IPS-11a (cell line): Measurements from ENCODE around the gene RIMOC1.
A peak's percentile ranks its signal among the peaks of the same experiment; 100 is the strongest.

ENCODE experiments used
- H3K4me3 ChIP-seq: one replicate; pipeline ENCODE4 v1.5.1; 2013; ENCODE audit warnings: low read depth, low read length, control low read depth

RIMOC1 gene, protein sequence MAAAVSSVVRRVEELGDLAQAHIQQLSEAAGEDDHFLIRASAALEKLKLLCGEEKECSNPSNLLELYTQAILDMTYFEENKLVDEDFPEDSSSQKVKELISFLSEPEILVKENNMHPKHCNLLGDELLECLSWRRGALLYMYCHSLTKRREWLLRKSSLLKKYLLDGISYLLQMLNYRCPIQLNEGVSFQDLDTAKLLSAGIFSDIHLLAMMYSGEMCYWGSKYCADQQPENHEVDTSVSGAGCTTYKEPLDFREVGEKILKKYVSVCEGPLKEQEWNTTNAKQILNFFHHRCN

DNA sequence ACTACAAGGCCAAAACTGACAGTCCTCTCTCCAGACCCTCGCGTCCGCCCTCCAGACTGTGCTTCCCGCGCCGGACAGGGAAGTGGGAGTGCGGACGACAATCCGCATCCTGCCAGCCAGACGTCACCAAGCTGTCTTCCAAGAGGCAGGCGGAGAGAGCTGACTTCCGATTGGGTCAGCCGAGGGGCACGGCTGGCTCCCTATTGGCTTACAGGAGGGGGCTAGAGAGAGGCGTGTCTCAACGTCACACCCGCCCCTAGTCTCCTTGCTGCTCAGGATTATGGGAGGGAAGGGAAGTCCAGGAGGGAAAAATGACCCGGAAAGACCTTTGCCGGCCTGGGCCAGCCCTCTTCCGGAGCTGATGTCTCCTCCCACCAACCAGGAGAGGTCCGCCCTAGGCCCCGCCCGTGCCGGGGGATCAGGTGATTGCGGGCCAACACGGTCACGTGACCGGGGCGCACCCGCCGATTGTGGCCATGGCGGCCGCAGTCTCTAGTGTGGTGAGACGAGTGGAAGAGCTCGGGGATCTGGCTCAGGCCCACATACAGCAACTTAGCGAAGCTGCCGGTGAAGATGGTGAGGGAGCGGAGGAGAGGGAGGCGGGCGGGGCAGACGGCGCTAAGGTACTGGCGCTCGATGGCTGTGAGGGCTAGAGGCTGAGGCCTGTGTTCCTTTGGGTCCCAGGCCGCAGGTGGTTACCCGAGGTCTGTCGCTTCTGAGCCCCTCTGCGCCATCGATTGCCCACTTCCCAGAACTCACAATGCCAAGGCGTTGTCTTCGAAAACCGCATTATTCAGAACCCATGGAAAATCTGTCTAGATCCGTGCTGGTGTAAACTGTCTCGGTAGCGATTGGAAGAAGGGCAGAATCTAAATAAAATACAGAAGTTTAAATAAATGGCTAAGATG is at the start of gene RIMOC1:
Gene RIMOC1 (plus strand): TSS at position 453 of the 908 bp plus-strand sequence. CDS start 24 bp downstream, at position 477.
- peak within 1 kb of the TSS; percentile 98 for H3K4me3 ChIP-seq

DNA sequence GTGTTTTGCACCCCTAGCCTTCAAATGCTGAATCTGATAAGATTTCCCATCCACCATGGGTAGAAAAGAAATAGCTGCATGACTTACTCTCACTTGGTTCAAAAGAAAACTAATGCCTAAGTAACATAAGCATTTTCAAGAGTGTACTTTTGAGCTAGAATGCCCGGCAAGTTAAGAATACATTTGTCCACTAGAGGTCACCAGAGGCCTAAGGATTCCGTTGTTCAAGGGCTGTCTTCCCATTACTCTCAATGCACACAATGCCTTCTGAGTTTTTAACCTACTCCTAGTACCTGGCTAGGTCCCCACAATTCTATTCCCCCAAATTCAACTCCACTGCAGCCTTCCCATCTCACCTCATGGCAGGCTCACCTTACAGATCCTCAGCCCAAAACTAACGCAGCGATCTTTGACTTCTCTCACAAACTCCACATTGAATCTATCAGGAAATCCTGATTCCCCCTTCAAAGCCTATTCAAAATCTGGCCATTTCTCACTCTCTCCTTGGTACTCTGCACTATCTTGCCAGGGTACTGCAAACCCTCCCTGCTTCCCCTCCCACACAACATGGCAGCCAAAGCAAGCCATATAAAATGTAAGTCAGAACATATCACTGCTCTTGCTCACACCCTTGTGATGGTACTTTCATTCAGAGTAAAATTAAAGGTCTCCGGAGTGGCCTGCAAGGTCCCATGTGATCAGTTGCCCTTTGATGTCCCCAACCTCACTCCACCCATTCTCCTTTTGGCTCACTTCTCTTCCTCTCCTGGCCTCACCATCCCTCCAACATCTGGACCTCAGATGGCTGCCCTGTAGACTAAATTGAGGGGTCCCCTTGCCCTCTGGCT is 47.3 kb upstream of the RIMOC1 start:
- H3K4me3 ChIP-seq: no peak overlapping the region

DNA sequence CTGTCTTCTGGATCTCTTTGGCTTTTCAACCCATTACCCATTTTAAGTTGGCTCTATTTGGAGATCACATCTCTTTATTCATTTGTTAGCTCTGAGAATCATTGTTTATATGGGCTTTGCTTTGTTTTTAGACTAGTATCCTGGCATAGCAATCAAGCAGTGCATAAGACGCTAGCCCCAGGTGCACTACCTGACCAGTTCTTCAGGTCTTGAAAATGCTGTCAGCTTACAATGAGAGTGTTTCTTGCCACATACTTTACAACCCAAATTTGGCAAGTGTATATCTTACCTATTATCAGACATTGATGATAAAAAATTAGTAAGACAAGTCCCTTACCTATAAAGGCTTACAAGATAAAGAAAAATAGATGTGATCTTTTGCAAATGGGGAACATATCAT is 46.2 kb upstream of the RIMOC1 start:
- no peak overlapping the region for H3K4me3 ChIP-seq

DNA sequence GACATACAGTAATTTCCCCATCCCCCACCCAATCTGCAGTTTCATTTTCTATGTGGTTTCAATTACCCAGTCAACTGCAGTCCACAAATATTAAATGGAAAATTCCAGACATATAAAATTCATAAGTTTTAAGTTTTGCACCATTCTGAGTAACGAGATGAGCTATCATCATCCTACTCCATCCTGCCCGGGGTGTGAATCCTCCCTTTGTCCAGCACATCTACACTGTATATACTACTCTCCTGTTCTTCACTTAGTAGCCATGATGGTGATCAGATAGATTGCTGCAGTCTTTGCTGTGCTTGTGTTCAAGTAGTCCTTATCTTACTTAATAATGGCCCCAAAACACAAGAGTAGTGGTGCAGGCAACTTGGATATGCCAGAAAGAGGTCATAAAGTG is 45.3 kb upstream of the RIMOC1 start:
- H3K4me3 ChIP-seq: no peak overlapping the region

DNA sequence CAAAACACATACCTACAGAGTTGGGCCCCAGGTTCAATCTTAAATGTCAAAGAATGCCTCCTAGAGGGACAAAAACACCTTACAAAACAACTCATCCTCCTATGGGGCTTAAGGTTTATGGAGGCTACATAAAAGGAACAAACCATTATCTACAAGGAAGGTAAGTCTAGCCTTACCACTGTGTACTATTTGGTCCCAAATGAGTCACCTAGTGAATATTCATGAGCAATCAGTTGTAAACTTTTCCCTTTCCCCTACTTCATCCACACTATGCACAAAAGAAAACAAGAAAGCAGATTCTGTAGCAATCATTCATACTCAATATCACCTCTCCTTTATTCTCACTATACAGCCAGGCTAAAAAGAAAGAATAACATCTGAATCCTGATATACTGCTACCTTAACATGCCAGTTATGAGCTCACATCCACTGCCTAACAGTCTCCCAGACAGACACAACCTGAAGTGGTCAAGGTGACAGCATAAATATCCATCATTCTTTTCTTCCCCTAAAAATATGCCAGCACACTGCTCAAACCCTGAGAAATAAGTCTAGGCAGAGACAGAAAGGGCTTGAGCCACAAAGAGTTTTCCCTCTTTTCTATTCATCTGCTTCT is 40.2 kb upstream of the RIMOC1 start:
- H3K4me3 ChIP-seq: no peak overlapping the region

DNA sequence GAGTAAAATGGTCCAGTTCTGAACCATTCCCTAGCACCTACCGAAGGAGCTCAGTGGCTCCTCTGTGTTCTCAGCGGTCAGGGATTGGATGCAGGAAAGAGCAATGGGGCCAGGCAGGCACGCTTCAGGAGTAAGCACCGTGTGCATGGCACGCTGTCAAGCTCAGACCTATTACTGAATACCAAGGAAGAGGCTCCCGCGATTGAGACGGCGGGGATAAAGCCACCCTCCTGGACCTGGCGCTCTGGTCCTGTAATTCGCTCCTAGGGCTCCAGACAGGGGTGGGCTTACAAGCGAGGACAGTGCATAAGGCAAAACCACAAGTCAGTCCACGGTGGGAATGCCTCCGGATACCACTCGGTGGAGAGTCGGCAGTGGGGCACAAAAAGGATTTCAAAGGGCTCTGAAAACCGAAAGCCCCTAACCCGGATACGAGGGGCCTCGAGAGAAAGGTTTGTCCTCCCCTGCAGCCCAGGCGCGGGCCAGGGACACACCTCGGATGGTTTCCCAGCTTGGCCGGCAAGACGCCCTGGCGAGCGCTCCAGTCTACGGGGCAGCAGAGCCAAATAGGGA is 34.9 kb upstream of the RIMOC1 start:
- peak overlapping the region; percentile 91 for H3K4me3 ChIP-seq

DNA sequence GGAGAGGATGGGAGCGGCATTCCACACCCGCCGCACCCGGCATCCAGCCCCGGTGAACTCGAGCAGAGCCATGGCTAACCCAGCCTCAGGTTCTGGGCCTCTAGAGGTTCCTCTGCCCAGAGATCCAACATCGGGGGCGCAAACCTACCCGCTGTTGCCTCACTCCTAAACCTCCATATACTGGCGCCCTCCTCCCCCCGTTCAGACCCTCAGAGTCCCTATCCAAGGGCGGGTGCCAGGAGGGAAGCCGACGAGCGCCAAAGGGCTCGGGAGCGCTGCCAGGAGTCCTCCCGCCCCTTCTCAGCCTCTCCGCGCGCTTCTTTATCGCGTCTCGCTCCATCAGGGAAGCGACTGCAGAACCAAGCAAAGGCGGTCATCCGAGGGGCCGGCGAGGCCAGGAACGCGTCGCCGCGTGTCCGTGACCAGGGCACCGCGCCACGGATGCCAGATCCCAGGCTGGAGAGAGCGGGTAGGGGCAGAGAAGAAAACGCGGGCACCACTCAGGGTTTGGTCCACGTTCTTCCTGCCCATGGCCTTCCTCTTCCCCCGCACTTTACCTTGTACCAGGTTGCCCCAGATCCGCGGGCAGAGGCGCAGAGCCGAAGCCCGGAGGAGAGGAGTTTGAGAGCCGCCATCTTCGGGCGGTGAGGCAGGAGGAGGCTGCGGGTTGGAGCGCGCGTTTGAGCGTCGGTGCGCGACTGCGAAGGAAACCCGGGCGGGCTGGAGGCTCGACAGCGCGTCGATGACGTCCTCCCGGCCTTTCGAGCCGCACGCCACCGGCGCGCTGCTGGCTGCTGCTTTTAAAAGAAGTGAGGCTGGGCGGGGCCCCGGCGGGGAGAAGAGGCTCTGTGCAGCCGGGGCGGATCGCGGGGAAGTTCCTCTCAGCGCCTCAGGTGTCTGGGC is 34.2 kb upstream of the RIMOC1 start, which contains the start of gene OXCT1:
Gene OXCT1 (minus strand): TSS at position 702 of the 903 bp plus-strand sequence. CDS start 67 bp downstream, at position 635.
- peak within 1 kb of the TSS; percentile 91 for H3K4me3 ChIP-seq

DNA sequence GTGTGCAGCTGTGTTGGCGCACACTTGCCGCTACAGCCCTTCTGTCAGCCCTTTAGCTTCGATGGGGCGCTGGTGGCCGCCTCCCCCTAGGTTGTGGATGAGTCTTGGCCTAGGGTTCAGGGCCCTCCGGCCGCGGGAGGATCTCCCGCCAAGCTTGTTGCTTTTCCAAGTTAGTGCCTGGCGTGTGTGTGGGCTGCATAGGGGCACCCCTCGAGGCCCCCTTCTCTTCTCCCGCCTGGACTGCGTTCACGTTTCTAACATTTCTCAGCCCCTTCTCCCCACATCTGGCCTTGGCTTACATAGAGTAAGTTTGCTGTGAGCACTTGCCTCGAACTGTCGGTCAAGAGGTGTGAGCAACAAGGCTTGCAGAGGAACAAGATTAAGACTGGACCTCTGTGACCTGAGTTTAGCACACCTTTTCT is 33.5 kb upstream of the RIMOC1 start:
- H3K4me3 ChIP-seq: peak overlapping the region; percentile 91

DNA sequence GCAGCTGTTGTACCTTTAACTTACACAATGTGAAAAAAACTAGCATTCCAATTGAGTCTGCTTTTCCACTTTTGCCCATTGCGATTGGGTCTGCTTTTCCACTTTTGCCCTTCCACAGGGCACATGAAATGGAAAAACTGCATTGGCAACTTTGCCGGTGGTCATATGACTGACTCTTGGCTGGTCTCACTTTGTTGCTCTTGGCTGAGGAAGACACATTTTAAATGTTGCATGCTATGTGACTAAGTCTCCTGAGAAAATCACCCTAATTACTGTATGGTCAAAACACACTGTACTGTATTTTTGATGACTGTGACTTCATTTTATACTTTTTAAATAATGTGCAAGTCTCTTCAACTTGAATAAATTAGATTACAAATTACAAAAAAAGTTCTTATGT is 32.3 kb upstream of the RIMOC1 start:
- no peak overlapping the region for H3K4me3 ChIP-seq

DNA sequence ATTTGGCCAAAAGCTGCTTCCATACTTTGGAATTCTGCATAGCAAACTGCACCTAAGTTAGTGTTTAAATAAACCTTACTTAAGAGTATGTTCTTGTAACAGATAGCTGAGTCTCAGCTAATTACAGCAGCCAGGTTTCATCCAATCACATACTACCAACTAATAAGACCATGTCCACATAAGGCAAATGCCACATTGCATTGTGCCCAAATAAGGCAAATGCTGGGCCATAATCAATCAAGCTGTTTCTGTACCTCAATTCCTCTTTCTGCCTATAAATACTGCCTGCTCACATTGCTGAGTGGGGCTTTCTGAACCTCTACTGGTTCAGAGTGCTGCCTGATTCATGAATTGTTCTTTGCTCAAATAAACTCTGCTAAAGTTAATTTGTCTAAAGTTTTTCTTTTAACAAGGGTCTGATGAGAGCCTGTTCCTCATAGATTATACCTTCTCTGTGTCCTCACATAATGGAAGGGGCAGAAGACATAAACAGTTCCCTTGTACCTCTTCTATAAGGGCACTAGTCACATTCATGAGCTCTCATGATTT is 29.6 kb upstream of the RIMOC1 start:
- no peak overlapping the region for H3K4me3 ChIP-seq

DNA sequence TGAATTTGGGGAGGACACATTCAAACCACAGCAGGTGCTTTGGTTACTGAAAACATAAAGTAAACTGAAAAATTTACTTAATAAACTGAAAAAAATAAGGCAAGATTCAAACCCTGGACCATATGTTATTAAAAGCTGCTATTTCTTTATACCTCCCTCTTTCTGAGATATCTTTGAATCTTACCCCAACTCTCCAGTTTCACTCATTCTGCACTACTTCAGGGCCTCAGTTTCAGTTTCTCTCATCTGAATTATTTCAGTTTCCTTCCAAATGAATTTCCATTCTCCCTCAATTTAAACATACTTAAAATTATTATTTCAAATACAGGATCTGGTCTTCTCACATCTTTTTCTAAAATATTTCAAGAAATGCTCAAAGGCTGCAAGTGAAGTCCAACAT is 29.0 kb upstream of the RIMOC1 start:
- no peak overlapping the region for H3K4me3 ChIP-seq

DNA sequence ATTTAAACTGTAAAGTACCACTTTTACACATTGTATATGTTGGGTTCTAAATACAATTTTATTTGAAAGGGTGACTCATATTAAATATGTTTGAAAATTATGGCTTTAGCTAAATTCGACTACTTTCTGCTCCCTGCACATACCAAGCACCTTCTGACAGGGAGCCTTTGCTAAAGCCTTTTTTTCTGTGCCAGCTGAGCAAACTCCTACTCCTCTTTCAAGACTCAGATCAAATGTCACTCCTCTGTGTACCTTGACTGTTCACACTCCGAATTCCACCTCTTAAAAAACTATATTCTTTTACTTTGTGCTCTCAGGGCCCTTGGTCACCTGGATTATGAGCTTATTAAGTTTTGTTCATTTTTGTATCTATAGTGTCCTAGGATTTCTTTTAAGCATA is 27.5 kb upstream of the RIMOC1 start:
- no peak overlapping the region for H3K4me3 ChIP-seq

DNA sequence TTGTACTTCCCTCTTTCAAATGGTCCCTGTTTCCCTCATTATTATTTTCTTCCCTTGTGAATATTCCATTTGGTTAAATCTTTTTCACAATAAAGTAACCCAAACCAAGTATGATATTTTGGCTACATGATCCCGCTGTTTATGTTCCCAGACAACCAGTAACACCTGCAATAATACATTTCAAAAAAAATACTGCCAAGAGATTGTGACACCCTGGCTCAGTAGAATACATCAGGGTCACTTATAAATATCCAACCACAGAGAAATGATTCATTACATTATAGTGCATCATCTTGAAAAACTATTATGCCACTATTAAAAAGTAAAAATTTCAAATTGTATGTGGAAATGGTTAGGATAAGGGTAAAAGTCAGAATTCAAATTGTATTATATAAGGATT is 26.7 kb upstream of the RIMOC1 start:
- H3K4me3 ChIP-seq: no peak overlapping the region

DNA sequence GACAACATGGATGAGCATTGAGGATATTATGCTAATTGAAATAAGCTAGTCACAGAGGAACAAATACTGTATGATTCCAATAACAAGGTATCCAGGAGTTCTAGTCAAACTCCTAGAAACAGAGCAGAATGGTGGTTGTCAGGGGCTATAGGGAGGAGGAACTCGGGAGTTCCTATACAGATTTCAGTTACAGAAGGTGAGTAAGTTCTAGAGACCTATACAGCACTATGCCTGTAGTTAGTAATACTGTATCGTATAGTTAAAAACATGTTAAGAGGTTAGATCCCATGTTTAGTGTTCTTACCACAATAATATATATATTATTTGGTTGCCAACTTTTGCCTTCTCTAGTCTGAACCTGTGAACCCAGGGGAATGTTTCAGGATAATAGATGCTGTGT is 26.0 kb upstream of the RIMOC1 start:
- H3K4me3 ChIP-seq: no peak overlapping the region

DNA sequence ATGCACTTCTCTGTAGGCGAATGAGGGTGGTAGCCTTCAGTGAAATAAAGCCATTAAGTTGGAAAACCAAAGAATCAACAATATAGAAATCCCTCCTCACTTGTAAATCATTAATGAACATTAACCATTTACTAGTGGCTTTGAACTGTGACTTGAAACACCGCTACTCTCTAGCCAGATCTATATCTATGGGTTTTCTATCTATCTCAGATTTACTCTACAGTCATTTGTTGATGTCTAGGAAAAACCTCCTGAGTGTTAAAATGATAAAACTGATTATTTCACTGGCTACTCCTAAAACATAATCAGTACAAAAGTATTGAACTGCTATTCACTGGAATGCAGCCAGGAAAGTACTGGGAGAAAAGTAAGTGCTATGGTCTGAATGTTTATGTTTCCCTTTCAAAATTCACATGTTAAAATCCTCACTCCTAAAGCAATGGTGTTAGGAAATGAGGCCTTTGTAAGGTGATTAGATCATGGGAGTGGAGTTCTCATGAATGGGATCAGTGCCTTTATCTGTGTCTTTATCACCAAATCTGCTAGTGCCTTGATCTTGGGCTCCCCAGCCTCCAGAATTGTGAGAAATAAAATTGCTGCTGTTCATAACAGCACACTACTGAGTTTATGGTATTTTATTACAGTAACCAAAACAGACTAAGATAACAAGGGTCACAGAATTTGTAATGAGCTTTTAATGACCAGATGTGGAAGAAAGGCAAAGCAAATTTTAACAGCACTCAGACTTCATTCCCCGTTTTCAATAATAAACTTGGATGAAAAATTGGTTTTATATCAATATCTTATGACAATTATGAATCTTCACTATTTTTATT is 25.3 kb upstream of the RIMOC1 start:
- H3K4me3 ChIP-seq: no peak overlapping the region

DNA sequence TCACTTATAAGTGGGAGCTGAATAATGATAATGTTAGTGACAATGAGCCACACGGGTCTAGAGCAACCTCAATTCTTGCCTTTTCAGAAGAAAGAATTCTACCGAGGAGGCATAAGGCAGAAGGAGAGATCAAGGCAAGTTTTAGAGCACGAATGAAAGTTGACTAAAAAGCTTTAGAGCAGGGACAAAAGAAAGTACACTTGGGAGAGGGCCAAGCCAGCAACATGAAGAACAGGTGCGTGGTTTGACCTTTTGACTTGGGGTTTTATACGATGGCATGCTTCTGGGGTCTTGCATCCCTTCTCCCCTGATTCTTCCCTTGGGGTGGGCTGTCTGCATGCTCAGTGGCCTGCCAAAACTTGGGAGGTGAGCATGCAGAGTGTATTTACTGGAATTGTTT is 21.4 kb upstream of the RIMOC1 start:
- no peak overlapping the region for H3K4me3 ChIP-seq

DNA sequence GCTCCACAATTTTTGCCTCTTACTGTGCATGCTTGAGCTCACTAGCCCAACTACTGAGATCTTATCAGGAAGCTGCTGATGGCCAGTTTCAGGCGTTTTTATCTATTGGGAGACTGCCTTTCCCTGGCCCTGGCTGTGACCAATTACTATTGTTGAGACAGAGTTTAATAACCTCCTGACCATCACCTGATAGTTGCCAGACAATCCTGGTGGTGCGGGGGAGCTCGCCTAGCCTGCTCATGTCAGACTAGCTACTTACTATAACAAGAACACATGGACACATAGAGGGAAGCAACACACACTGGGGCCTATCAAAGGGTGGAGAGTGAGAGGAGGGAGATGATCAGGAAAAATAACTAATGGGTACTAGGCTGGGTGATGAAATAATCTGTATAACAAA is 20.9 kb upstream of the RIMOC1 start:
- H3K4me3 ChIP-seq: no peak overlapping the region

DNA sequence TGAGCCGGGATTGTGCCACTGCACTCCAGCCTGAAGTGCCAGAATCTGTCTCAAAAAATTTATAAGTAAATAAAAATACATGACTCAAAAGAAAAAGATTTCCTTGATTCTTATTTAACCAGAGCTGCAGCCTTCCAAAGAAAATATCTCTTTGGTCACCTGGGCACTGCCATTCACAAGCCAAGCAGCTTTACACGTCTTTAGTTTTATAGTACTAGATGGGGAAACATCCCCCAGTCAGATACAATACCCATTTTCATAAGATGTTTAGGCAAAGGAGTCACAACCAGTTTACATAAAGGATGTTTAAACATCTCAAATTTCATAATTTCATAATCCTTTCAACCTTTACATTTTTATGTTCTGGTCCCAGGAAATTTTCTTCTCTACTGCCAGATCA is 20.2 kb upstream of the RIMOC1 start:
- H3K4me3 ChIP-seq: no peak overlapping the region
